Hematopoietic multipotent progenitor cell treated with erythropoietin and hydrocortisone succinate and interleukin-3 and kit ligand, for 8 days (in vitro differentiated cells): ENCODE data around the gene ARHGAP8.
"Not testable (repeated sequence)": the region's sequence is repeated elsewhere in the genome, so short reads cannot be mapped to it uniquely, and the experiment has no call there.

ENCODE experiments used
- DNase-seq: peaks from one replicate; pipeline ENCODE4 v3.0.0-alpha.2; 2015

ARHGAP8 gene

DNA sequence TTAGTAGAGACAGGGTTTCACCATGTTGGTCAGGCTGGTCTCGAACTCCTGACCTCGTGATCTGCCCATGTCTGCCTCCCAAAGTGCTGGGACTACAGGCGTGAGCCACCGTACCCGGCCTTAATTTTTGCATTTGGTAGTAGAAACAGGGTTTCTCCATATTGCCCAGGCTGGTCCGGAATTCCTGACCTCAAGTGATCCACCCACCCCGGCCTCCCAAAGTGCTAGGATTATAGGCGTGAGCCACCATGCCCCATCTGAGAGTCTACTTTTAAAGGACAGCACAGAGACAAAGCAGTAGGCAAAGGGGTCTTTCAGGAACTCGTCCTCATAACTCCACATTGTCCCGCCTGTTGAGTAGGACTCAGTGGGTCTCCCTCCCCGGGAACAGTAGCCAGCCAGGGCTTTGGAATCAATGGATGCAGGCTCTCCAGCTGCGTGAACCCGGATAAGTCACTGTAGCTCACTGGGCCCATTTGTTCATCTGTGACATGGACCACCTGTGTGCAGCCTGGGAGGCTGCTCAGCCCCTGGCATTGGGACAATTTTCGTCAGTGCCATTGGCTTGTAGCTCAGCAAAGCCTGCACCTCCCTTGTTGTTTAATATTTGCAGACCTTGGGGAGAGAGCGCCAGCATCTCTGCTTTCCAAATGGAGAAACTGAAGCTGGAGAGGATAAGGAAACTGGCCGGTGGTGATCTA lies 86.1 kb downstream of the ARHGAP8 start:
- DNase-seq = no peak

DNA sequence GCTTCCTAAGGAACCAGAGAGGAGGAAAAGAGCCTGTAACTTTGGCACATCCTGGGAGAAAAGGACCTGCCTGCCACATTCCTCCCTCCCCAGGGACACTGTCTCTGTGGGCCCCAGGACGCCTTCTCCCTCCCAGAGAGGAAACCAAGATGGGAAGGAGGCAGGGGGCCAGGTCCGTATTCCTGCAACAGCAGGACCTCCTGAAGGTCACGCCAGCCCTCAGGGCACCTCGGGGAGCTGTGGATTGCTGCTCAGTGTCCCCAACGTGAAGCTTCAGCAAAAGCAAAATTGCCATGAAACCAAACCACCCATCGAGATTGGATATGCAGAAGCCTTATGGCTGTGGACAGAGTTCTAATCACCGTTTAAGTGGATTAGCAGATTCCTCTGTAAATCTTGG lies 86.7 kb downstream of the ARHGAP8 start:
- DNase-seq = no peak

DNA sequence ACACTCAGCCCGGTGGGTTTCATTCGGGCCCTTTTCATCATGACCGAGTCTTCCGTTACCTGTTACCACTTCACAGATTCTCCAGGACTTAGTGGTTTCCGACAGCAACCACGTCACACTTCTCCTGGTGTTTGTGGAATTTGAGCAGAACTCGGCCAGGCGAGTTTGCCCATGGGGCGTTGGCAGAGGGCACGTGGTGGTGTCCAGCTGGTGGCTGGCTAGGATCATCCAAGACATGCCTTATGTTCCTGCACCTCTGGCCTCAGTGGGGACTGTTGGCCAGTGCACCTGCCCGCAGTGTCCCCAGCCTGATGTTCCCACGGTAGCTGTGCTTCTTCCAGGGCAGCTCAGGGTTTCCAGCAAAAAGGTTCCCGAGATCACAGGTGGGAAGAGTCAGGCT lies 87.3 kb downstream of the ARHGAP8 start:
- DNase-seq = no peak

DNA sequence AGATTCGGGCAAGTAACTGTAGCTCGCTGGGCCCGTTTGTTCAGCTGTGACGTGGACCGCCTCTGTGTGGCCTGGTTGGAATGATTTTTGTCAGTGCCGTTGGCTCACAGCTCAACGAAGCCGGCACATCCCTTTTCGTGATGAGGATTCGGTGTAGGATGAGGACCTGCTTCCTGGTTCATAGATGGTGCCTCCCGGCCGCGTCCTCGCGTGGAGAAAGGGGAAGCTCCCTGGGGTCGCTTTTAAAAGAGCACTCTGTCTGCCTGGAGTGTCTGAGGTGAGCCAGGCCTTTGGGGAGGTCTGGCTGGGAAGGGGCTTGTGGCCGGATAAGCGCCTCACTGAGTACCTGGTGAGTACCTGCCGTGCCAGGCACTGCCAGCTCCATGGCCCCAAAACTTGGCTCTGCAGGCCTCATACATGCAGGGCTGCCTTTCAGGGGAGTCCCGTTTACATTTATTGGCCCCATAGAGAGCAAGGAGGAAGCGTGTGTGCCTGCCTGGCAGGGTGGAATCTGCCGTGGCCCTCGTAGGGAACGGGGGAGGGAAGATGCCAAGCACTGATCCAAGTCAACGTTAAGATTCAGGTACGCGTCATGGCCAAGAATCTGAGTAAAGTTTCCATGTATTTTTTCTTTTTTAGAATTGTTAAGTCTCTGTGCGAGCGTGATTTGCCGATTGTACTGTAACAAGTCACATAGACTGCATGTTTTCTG lies 88.4 kb downstream of the ARHGAP8 start:
- DNase-seq = no peak

DNA sequence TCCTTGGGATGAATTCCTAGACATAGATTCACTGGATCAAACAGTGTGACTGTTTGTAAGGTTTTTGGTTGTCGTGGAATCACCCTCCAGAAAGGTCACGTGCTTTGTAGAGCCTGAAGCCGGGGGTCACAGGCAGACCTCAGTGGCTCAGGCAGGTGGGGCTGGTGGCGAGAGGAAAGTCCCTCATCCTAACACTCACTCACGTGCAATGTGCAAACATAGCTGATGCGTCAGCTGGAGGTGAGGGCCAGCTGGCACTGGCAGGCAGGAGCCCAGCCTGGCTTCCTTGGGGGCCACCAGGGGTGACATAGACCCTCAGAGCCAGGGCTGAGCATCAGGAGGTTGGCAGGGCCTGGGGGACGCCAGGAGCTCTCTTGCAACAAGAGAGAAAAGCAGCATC lies 90.0 kb downstream of the ARHGAP8 start:
- no peak for DNase-seq

DNA sequence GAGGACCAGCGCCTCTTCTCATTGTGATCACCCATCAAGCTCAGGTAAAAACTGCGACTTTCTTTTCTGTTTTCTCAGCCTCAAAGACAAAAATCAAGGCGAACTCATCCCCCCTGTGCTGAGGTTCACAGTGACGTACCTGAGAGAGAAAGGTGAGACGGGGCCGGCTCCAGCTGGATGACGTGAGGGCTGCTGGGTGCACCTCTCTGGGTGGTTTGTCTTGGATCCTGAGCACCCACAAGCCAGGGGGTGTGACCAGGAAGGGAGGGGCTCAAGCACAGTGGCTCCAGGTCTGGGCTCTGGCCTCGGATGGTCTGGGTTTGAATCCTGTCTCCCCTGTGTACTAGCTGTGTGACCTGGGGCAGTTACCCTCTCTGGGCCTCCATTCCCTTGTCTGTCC lies 92.8 kb downstream of the ARHGAP8 start:
- DNase-seq = no peak

DNA sequence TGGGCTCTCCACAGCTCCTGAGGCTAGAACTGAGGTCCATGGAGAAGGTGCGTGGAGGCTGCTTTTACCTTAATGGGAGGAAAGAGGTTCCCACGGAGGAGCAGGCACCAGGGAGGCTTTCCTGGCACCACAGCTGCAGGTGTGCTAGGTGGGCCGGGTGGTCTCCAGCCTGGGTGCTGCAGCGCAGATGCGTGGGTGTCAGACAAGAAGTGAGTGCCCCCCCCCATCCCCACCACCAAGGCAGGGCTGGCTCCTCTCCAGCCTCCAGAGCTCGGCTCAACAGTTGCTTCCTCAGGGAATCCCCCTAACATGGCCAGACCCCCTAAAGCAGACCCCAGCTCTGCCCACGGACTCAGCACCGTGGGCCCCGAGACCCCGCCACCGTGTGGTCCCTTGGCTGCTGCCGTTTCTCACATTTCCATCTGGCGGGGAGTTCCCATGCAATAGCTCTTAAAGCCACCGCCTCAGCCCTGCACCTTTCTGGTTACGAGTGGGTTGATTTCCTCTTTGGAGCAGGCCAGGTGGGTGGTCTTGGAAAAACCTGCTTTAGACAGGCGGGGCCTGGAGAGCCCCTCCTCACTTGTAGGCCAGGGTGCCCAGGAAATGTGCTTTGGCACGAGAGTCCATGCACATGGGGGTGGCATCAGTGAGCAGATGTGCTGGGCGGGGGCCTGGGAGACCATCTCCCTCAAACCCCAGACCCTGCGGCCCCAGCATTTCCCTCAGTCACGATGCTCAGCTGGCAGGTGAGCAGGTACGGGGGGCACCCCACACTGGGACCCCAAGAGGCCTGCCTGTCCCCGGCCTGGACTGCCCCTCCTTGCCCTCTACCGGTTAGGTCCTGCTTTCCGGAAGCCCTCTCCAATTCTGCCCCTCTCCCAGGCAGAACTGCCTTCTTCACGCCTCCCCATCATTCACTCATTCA lies 93.7 kb downstream of the ARHGAP8 start:
- DNase-seq = no peak

DNA sequence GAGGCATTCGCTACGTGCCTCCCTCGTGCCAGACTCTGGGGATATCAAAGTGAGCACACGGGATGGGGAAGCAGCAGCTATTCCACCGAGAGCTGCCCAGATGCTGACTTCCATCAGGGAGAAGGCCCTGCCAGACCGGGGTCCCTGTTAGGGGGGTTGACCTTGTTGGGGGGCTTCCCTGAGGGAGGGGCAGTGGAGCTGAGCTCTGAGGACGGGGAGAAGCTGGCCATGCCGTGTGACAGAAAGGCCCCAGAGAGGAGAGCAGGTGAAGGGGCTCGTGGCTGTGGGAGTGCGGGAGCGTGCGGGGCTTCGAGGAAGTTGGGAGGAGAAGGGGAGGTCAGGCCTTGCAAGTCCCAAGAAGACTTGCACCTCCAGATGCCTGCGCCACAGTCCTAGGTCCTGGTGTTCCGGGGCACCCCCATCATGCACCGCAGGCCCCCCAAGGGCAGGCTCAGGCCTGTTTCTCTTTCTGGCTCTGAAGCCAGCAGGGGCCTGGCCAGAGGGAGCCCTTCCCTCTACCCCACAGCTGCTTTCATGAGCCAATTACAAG lies 94.4 kb downstream of the ARHGAP8 start:
- DNase-seq = no peak

DNA sequence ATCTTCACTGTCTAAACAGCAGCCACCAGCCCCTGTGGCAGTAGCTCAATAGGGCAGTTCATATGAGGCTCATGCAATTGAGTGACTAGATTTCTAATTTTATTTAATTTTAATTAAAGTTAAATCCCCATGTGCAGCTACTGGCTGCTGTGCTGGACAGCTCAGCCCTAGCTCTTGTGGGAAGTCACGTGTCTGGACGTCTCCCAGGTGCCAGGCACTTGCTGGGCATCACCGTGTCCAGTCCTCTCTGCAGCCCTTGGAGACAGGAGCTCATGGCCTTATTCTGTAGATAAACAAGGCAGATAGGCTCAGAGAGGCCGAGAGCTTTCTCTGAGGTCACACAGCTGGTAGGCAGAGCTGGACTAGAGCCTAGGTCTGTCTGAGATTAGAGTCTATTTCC lies 95.0 kb downstream of the ARHGAP8 start:
- no peak for DNase-seq

DNA sequence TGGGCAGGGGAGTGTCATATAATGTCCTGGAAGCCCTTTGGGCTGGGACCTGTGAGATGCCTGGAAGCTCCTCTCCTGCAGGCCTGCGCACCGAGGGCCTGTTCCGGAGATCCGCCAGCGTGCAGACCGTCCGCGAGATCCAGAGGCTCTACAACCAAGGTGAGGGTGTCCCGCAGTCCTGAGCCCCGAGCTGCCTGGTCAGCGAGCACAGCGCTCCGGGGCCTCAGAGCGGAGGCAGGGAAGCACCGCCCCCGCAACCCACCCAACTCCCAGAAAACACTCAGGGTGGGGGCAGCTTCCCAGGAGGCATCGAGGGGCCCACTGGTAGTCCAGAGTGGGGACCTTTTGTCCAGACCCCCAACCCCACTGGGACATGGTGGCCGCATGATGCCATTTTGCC lies 95.5 kb downstream of the ARHGAP8 start:
- DNase-seq = no peak

DNA sequence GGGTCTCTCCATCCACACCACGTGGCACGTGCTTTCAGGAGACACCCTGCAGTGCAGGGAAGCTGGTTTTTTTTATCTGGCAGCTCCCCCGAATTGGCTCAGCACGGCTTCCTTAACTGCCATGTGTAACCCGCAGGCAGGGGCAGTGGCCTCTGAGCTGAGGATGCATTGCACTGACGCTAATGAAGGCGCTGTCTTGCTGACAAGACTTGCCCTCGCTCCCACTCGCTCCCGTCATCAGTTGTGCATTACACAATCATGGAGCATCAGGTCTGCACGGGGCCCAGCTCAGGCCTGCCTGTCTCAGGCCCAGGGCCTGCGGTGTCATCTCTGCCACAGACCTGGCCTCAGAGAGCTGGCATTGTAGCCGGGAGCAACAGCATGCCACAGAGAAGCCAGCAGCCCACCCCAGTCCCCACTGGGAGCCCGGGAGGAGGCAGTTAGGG lies 95.9 kb downstream of the ARHGAP8 start:
- no peak for DNase-seq

DNA sequence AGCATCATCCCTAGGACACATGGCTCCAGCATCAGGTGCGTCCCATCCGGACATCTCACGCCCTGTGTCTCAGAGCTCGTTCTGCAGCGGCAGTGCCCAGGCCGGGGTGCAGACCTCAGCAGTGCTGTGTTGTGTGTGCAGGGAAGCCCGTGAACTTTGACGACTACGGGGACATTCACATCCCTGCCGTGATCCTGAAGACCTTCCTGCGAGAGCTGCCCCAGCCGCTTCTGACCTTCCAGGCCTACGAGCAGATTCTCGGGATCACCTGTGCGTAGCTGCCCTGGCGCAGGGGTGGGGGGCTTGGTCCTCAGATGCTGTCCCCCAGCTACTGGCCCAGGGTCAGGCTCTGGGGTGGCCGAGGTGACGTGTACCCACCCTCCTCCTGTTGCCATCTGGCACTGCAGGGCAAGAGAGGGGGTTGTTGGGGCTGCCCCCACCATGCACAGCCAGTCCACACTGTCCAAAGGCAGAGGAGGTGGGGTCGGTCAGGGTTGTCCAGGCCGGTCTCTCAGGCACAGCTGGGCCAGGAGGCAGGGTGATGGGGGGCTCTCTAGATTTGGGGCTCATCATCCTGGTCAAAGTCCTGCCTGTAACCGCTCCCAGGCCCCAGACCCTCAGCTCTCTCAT lies 96.5 kb downstream of the ARHGAP8 start:
- no peak for DNase-seq

DNA sequence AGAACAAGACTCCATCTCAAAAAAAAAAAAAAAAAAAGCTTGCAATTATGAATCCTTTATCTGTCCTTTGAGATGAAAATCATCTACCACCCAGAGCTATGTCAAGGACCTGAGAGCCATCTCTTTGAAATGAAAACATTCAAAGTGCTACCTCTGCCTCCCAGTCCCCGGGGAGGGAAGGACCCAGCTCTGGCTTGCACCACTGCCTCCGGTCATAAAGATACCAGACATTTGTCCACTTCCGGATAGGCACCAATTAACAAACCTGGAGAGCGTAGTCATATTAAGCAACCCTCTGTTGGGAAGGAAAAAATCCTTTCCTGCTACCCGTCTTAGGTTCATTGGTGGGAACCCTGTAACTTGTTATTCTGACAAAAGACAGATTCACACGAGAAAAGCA lies 98.6 kb downstream of the ARHGAP8 start:
- no peak for DNase-seq

DNA sequence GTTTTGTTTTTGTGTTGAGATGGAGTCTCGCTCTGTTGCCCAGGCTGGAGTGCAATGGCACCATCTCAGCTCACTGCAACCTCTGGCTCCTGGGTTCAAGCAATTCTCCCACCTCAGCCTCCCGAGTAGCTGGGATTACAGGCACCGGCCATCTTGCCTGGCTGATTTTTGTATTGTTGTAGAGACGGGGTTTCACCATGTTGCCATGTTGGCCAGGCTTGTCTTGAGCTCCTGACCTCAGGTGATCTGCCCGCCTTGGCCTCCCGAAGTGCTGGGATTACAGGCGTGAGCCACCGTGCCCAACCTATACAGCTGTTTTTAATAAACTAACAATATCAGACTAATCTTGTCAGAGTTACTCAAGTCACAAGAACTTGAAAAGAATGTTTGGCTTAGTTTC lies 102.3 kb downstream of the ARHGAP8 start:
- DNase-seq = not testable (repeated sequence)

DNA sequence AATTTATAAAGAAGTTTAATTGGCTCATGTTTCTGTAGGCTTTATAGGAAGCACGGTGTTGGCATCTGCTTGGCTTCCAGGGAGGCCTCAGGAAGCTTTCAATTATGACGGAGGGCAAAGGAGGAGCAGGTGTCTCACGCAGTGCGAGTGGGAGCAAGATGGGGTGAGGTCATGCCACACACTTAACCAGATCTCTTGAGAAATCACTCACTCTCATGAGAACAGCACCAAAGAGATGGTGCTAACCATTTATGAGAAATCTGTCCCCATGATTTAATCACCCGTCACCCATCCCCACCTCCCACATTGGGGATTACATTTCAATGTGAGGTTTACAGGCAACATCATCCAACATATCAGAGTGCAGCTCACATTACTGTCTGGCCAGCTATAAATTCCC lies 103.5 kb downstream of the ARHGAP8 start:
- DNase-seq = no peak

DNA sequence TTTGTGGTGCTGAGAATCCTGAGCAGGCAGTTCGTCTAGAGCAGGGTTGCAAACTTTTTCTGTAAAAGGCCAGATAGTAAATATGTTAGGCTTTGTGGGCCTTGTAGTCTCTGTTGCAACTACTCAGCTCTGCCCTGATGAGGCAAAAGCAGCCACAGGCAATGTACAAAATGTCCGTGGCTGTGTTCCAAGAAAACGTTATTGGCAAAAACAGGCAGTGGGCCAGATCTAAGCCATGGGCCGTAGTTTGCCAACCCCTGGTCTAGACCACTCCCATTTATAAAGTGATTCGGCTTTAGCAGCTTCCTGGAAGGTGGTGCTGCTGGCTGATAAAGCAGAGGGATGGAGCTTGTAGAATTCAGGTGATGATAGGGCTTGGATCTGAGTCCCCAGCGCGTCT lies 106.4 kb downstream of the ARHGAP8 start:
- not testable (repeated sequence) for DNase-seq

DNA sequence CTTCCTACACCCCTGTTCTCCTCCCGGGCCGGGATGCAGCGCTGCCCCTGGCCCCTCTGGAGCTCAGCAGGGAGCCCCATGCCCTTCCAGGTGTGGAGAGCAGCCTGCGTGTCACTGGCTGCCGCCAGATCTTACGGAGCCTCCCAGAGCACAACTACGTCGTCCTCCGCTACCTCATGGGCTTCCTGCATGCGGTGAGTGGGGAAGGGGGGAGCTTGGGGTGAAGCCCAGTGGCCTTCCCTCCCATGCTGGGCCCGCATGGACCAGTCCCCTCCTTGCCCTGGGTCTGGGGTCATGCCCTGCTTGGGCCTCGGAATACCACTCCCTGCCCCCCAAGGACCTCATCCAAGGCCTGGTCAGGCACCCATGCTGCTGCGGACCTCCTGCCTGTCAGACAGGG lies 107.3 kb downstream of the ARHGAP8 start:
- no peak for DNase-seq

DNA sequence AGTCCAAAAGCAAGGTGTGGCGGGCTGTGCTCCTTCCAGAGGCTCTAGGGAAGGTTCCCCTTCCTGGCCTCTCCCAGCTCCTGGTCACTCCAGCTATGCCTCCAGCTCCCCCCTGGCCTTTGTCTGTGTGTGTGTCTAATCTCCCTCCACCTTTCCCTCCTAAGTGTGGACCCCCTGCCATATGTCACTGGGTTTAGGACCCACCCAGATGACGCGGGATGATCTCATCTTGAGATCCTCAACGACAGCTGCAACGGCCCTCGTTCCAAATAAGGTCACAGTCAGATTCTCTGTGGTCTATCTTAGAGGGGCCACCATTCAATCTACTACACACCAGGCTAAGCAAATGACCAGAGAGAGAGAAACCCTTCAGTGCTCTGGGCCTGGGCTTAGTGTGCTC lies 107.9 kb downstream of the ARHGAP8 start:
- no peak for DNase-seq

DNA sequence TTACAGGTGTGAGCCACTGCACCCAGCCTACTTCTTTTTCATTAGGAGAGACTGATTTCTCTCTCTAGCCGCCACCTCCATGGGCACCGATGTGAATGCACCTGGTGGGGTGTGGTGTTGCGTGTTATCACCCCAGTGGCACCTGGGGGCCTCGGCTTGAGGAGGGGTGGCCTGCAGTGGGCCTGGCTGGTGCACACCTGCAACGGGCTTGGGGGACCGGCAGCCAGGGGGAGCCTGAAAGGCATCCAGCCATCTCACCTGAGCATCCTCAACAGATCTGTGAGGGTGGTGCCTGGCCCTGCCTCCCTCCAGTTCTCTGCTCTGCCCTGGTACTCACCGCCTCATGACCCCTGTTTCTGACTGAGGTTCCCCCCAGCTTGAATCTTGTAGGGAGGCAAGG lies 108.9 kb downstream of the ARHGAP8 start:
- no peak for DNase-seq

DNA sequence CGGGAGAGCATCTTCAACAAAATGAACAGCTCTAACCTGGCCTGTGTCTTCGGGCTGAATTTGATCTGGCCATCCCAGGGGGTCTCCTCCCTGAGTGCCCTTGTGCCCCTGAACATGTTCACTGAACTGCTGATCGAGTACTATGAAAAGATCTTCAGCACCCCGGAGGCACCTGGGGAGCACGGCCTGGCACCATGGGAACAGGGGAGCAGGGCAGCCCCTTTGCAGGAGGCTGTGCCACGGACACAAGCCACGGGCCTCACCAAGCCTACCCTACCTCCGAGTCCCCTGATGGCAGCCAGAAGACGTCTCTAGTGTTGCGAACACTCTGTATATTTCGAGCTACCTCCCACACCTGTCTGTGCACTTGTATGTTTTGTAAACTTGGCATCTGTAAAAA lies 109.9 kb downstream of the ARHGAP8 start:
- DNase-seq = no peak

DNA sequence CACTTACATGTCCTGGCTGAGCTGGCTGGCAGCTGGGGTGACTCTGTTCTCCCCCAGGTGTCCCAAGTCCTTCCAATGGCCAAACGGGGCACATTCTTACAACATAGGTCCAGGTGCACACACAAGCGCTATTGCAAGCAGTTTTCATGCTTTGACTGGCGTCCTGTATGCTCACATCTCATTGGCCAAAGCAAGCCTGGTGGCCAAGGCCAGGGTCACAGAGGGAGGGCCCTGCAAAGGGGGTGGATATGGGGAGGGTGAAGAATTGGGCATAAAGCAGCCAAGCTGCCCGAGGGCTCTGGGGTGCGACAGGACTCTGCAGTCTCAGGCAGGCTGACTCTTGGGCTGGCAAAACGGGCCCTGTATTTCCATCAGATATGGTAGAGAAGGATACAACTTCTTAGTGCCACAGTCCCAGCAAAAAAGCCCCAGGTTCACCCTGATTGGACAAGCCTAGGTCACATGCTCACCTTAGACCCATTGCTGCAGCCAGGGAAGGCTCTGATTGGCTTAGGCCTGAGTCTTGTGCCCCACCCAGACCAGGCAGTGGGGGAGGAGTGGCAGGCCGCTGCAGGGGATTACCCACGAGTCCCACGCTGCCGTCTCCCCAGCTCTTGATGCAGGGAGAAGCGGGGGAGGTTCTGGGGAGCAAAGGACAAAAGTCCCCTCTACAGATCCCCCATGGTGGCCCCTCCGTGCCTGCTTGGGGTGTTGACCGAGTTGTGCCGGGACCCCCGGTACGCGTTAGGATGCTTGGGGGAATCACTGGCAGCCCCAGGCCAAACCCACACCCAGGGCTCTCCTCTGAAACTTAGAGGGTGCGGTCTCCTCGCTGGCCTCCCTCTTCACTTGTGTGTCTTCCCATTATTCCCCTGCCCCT lies 110.8 kb downstream of the ARHGAP8 start:
- peak; percentile 19 for DNase-seq
